HG02763 (cell line): ENCODE measurements around the gene KLHL26.

Experiments used
- ATAC-seq: cut with Tn5 transposase; IDR thresholded peaks from one replicate; pipeline ENCODE4 v1.9.1; 2021; ENCODE audit warnings: mild to moderate bottlenecking, moderate library complexity; ENCODE audit not compliant: unreplicated experiment

The KLHL26 gene

GRCh38 chr19:18712981-18713380 lies 76.2 kb downstream of the KLHL26 start:
- ATAC-seq = no peak

DNA sequence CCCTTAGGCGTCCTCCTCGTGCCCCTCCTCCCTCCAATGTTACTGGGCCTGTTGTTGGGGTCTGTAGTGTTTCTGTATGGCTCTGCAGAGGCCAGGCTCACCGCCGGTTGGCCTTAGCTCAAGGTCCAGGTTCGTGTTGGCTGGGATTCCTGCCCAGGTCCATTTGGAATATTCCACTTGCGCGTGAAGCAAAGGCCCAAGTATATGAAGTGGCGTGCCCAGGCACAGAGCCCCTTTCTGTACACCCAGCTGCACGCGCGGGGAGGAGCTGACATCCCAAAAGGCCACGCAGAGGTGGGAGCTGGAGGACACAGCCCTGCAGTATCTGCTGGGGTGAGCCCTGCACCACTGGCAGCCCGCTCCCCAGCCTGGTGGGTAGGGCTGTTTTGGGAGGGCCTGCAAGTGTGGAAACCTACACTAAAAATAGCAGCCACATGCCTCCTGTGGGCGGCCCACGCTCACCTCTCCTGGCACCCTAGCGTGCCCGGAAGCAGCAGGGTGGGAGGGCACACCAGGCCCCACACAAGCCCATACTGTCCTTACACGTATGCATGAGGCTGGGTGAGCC lies 76.8 kb downstream of the KLHL26 start:
- no peak for ATAC-seq

DNA sequence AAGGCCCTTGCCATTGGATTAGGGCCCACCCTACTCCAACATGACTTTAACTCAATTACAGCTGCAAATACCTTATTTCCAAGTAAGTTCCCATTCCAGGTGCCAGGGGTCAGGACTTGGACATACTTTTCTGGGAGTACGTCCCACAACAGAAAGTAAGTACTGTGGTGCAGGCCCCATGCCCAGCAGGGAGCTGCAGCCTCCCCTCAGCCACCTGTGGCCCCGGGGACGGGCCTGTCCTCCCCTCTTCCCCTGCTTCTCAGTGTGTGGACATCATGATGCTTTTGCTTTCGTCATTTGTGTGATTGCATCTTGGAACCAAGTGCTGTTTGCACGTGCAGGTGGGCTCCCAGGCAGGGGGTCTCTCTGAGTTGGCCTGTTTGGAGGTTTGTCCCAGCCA lies 78.6 kb downstream of the KLHL26 start:
- ATAC-seq = no peak

DNA sequence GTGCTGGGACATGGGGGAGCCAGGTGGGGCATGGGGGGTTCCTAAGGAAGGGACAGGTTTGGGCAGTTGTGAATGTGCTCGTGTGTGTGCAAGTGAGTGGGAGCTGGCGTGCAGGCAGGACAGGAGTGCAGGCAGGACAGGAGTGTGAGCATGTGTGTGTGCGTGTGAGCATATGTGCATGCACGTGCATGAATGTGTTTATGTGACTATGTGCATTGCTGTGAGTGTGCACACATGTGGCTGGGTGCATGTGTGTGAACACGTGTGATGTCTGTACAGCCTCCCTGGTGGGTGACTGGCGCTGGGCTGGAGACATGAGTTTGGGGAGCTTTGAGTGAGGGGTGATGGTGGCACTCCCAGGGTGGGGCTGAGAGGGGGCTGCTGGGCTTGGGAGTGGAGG lies 80.0 kb downstream of the KLHL26 start:
- no peak for ATAC-seq

- no peak for ATAC-seq
Measured at GRCh38 chr19:18717601-18718000, 80.8 kb downstream of the KLHL26 start.

- no peak for ATAC-seq
Measured at GRCh38 chr19:18718015-18718526, 81.2 kb downstream of the KLHL26 start.

- ATAC-seq = no peak
Measured at GRCh38 chr19:18718846-18719458, 82.1 kb downstream of the KLHL26 start.

DNA sequence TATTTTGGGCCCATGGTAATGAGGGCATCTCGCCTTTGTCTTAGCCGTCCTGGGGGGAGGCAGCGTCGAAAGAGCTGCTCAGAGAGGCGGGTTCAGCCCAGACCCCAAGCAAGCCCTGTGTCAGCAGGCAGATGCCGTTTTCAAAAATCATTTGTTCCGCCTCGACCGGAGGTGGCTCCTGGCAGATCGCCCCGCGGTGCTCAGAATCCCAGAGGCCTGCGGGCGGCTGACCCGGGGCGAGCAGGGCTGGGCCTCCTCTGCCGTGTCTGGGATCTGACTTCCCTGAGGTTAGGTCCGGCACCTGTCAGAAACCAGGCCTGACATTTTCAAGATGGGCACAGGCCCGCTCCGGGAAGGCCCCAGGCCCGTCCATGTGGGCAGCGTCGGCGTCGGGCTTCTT lies 82.7 kb downstream of the KLHL26 start:
- ATAC-seq = no peak
